HepG2 (cell line): Measurements from ENCODE around the gene FAM120B. TPM values are rescaled to one million over a fixed set of nuclear protein-coding genes. Genes with fewer than 3 reads are reported as not detected.

ENCODE experiments used
- ATAD3A ChIP-seq: sonication (generic); formaldehyde crosslinking; IDR thresholded peaks from 2 replicates; pipeline ENCODE4 v1.4.0; 2020; ENCODE audit warnings: missing genetic modification reagents
- HMGA1 ChIP-seq: sonication (generic); formaldehyde crosslinking; conservative IDR thresholded peaks from 2 replicates; pipeline ENCODE4 v1.4.0; 2020; ENCODE audit warnings: missing genetic modification reagents
- RXRB ChIP-seq: IDR thresholded peaks from 2 replicates; pipeline ENCODE4 v1.6.1; 2016; ENCODE audit warnings: borderline replicate concordance, missing genetic modification reagents, missing compliant biosample characterization
- SALL2 ChIP-seq: sonication (generic); formaldehyde crosslinking; IDR thresholded peaks from 2 replicates; pipeline ENCODE4 v1.8.1; 2023; ENCODE audit warnings: mild to moderate bottlenecking, missing genetic modification reagents, inconsistent platforms
- TAF15 ChIP-seq: fragments of 200-400 bp; formaldehyde crosslinking; IDR thresholded peaks from one replicate; pipeline ENCODE4 v1.6.1; 2018; ENCODE audit warnings: mild to moderate bottlenecking, low read depth, low read length; ENCODE audit not compliant: poor library complexity, severe bottlenecking
- ZNF446 ChIP-seq: sonication (generic); formaldehyde crosslinking; IDR thresholded peaks from 2 replicates; pipeline ENCODE4 v1.5.0; 2020; ENCODE audit warnings: mild to moderate bottlenecking, missing genetic modification reagents
- ZNF616 ChIP-seq: sonication (generic); formaldehyde crosslinking; IDR thresholded peaks from 2 replicates; pipeline ENCODE4 v1.5.0; 2020; ENCODE audit warnings: low read depth, mild to moderate bottlenecking, missing genetic modification reagents
- ZNF709 ChIP-seq: sonication (generic); formaldehyde crosslinking; IDR thresholded peaks from 2 replicates; pipeline ENCODE4 v1.5.0; 2020; ENCODE audit warnings: mild to moderate bottlenecking, missing genetic modification reagents
- ZNF773 ChIP-seq: sonication (generic); formaldehyde crosslinking; IDR thresholded peaks from 2 replicates; pipeline ENCODE4 v1.4.0; 2020; ENCODE audit warnings: missing genetic modification reagents, borderline replicate concordance
- ZNF780A ChIP-seq: sonication (generic); formaldehyde crosslinking; IDR thresholded peaks from 2 replicates; pipeline ENCODE4 v1.8.0; 2022; ENCODE audit warnings: mild to moderate bottlenecking, missing genetic modification reagents, moderate library complexity
- polyA plus RNA-seq, 8 experiments: library from polyadenylated mRNA; depleted of rRNA in 3 of 8; stranded (reverse) in 7 of 8; unstranded in 1 of 8; fragments of >200 nt; fragmentation: Illumina TruSeq in 4 of 8; extraction: Trizol in 4 of 8; gene quantifications; 2 replicates each; pipeline versions ENCODE4 v1.2.1 to v1.2.3, GENCODE V29; 2011 to 2016; ENCODE audit warnings: low read depth in 4 of 8, missing spikeins in 1 of 8, mixed read lengths in 1 of 8; ENCODE audit not compliant: insufficient read depth in 1 of 8
- total RNA-seq, 5 experiments: library from RNA; depleted of rRNA; stranded (reverse); fragments of >200 nt; fragmentation: Illumina TruSeq; extraction: Trizol; gene quantifications; 2 replicates each; pipeline ENCODE4 v1.2.3, GENCODE V29; 2016; ENCODE audit warnings: low read depth in 1 of 5
- TF ChIP-seq, protein P1 (sequence below): sonication (generic); formaldehyde crosslinking; IDR thresholded peaks from 2 replicates; pipeline ENCODE4 v1.5.0; 2020; ENCODE audit warnings: mild to moderate bottlenecking, missing genetic modification reagents
- TF ChIP-seq, protein P2 (sequence below): sonication (generic); formaldehyde crosslinking; IDR thresholded peaks from 2 replicates; pipeline ENCODE4 v1.4.0; 2020; ENCODE audit warnings: missing genetic modification reagents, borderline replicate concordance
- TF ChIP-seq, protein P3 (sequence below): sonication (generic); formaldehyde crosslinking; IDR thresholded peaks from 2 replicates; pipeline ENCODE4 v1.4.0; 2020; ENCODE audit warnings: mild to moderate bottlenecking, missing genetic modification reagents
- TF ChIP-seq, protein P4 (sequence below): sonication (generic); formaldehyde crosslinking; IDR thresholded peaks from 2 replicates; pipeline ENCODE4 v1.5.0; 2020; ENCODE audit warnings: missing genetic modification reagents, mild to moderate bottlenecking, borderline replicate concordance

FAM120B gene
- total and polyA plus RNA-seq, 2 of the 13 experiments (the other 11 are each of a cell fraction or from before 2014, with no cell fraction given), result 9.2 to 10.7 TPM

DNA sequence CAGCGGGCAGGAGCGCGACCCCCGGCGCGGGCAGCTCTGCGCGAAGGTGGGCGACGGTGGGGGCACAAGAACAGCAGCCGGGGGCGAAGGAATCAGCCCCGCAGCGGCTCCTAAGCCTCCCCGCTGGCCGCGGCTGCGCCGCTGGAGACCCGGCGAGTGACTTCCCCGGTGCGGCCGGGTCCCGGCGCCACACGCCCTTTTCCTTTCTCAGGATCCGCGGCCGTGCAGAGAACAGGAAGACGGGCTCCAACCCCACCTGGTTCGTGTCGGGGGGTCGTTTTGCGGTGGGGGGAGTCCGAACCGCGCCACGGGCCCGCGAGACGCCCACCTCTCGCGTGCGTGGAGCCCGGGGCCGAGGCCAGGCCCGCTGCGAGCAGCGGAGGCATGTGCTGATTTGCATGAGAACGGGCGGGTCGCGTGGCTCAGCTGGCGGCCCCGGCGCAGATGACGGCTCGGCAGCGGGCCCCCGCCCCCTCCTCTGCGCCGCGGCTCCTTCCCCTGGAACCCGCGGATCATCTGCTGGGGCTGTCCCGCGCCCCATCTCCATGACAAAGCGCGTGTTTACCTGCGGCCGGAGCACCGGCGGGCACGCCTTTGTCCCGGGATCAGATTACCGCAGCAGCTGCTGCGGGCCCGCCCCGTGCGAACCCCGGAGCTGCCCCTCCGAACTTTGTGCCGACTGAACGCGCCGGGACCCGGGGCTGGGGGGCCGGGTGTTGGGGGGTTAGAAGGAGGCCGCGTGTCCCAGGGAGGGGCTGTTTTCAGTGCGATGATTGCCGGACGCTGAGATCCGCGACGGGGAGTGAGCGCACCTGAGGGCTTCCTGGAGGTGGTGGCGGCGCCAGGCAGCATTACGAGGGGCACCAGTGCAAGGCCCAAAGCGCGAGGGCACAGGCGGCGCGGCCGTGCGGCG lies 10.8 kb upstream of the FAM120B start (continued):
- TF ChIP-seq, protein P1, sequence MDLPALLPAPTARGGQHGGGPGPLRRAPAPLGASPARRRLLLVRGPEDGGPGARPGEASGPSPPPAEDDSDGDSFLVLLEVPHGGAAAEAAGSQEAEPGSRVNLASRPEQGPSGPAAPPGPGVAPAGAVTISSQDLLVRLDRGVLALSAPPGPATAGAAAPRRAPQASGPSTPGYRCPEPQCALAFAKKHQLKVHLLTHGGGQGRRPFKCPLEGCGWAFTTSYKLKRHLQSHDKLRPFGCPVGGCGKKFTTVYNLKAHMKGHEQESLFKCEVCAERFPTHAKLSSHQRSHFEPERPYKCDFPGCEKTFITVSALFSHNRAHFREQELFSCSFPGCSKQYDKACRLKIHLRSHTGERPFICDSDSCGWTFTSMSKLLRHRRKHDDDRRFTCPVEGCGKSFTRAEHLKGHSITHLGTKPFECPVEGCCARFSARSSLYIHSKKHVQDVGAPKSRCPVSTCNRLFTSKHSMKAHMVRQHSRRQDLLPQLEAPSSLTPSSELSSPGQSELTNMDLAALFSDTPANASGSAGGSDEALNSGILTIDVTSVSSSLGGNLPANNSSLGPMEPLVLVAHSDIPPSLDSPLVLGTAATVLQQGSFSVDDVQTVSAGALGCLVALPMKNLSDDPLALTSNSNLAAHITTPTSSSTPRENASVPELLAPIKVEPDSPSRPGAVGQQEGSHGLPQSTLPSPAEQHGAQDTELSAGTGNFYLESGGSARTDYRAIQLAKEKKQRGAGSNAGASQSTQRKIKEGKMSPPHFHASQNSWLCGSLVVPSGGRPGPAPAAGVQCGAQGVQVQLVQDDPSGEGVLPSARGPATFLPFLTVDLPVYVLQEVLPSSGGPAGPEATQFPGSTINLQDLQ (CRISPR knock-in tag), result no peak
- TF ChIP-seq ZNF709 (CRISPR knock-in tag), result no peak
- TF ChIP-seq ZNF780A, result no peak
- TF ChIP-seq, protein P2, sequence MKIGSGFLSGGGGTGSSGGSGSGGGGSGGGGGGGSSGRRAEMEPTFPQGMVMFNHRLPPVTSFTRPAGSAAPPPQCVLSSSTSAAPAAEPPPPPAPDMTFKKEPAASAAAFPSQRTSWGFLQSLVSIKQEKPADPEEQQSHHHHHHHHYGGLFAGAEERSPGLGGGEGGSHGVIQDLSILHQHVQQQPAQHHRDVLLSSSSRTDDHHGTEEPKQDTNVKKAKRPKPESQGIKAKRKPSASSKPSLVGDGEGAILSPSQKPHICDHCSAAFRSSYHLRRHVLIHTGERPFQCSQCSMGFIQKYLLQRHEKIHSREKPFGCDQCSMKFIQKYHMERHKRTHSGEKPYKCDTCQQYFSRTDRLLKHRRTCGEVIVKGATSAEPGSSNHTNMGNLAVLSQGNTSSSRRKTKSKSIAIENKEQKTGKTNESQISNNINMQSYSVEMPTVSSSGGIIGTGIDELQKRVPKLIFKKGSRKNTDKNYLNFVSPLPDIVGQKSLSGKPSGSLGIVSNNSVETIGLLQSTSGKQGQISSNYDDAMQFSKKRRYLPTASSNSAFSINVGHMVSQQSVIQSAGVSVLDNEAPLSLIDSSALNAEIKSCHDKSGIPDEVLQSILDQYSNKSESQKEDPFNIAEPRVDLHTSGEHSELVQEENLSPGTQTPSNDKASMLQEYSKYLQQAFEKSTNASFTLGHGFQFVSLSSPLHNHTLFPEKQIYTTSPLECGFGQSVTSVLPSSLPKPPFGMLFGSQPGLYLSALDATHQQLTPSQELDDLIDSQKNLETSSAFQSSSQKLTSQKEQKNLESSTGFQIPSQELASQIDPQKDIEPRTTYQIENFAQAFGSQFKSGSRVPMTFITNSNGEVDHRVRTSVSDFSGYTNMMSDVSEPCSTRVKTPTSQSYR (CRISPR knock-in tag), result no peak
- no peak for TF ChIP-seq ATAD3A (CRISPR knock-in tag)
- TF ChIP-seq RXRB (CRISPR knock-in tag), result no peak
- TF ChIP-seq ZNF773 (CRISPR knock-in tag), result no peak
- TF ChIP-seq SALL2 (CRISPR knock-in tag), result no peak
- TF ChIP-seq TAF15, result no peak
- TF ChIP-seq, protein P3, sequence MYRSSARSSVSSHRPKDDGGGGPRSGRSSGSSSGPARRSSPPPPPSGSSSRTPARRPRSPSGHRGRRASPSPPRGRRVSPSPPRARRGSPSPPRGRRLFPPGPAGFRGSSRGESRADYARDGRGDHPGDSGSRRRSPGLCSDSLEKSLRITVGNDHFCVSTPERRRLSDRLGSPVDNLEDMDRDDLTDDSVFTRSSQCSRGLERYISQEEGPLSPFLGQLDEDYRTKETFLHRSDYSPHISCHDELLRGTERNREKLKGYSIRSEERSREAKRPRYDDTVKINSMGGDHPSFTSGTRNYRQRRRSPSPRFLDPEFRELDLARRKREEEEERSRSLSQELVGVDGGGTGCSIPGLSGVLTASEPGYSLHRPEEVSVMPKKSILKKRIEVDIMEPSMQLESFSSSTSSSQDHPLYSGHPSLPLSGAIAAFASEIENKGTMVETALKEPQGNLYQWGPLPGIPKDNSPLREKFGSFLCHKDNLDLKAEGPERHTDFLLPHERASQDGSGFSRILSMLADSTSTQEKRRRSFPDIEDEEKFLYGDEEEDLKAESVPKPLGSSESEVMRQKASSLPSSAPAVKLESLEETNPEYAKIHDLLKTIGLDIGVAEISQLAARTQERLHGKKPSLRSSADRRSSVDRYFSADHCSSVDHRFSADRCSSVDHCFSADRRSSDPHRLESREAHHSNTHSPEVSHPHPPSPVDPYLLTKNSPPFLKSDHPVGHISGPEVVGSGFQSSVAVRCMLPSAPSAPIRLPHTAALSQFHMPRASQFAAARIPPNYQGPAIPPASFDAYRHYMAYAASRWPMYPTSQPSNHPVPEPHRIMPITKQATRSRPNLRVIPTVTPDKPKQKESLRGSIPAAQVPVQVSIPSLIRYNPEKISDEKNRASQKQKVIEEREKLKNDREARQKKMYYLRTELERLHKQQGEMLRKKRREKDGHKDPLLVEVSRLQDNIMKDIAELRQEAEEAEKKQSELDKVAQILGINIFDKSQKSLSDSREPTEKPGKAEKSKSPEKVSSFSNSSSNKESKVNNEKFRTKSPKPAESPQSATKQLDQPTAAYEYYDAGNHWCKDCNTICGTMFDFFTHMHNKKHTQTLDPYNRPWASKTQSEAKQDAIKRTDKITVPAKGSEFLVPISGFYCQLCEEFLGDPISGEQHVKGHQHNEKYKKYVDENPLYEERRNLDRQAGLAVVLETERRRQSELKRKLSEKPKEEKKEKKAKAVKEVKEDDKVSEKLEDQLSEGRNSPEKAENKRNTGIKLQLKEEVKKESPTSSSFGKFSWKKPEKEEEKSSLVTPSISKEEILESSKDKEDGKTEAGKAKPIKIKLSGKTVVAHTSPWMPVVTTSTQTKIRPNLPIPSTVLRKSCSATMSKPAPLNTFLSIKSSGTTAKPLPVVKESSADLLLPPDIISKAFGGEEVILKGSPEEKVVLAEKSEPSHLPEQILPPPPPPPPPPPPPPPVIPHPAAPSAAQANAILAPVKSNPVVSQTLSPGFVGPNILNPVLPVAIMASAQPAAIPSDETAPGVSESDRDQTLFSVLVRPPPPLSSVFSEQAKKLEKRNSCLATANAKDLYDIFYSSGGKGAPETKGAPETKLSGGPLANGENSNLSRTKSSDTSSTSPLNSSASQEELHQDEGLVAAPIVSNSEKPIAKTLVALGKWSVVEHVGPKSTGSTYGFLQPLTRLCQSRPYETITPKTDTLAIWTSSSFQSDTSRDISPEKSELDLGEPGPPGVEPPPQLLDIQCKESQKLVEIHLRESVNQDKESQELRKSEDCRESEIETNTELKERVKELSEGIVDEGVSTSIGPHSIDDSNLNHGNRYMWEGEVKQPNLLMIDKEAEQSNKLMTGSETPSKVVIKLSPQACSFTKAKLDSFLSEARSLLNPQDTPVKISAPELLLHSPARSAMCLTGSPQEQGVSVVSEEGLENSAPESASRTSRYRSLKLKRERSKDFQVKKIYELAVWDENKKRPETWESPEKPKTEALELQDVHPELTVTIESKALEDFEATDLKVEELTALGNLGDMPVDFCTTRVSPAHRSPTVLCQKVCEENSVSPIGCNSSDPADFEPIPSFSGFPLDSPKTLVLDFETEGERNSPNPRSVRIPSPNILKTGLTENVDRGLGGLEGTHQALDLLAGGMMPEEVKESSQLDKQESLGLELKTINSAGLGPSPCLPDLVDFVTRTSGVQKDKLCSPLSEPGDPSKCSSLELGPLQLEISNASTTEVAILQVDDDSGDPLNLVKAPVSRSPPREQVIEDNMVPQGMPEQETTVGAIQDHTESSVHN (CRISPR knock-in tag), result no peak
- TF ChIP-seq, protein P4, sequence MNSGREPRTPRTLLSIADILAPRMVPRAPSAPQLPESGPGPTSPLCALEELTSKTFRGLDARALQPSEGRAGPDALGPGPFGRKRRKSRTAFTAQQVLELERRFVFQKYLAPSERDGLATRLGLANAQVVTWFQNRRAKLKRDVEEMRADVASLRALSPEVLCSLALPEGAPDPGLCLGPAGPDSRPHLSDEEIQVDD (CRISPR knock-in tag), result no peak
- TF ChIP-seq ZNF616 (CRISPR knock-in tag), result no peak
- no peak for TF ChIP-seq HMGA1 (CRISPR knock-in tag)
- TF ChIP-seq ZNF446 (CRISPR knock-in tag), result 0 out of 2 replicates have a peak, but pooled peaks have one; percentile 12
